ENCODE results near the gene FGF12. TPM values are rescaled to one million over a fixed set of nuclear protein-coding genes. Genes with fewer than 3 reads are reported as not detected.

Gene FGF12
- total and polyA plus RNA-seq, 2 donors (not counting 1 experiment from before 2014, with no cell fraction given): 0.03 TPM; not detected in 1

GRCh38 chr3:192106543-192106942, 620.8 kb downstream of the FGF12 start:
- Mint-ChIP-seq H3K27ac (no peak overlapping the region), H3K27me3 (no peaks in the 10 kb centered on the region), H3K4me1 (no peaks in the 10 kb centered on the region), H3K4me3 (no peak overlapping the region), H3K9me3 (ENCODE audit: insufficient read depth) (no peaks in the 10 kb centered on the region)
- H3K27me3 ChIP-seq (replicated peaks in 1 of 4; ENCODE audit: control extremely low read depth in 1 of 4, control insufficient read depth in 3 of 4, insufficient read depth in 4 of 4, low read length in 3 of 4): no peaks in the 10 kb centered on the region
- H3K79me2 ChIP-seq (ENCODE audit: control insufficient read depth, insufficient read depth, low read length): no peaks in the 10 kb centered on the region
- no peak overlapping the region for H3K4me2 ChIP-seq (replicated peaks; ENCODE audit: low read depth, low read length, poor library complexity, severe bottlenecking)
- H3K9me3 ChIP-seq (ENCODE audit: control extremely low read depth in 1 of 3, control insufficient read depth in 2 of 3, insufficient read depth in 1 of 3, low read length in 2 of 3): no peaks in the 10 kb centered on the region
- intact Hi-C loops (cut with micrococcal nuclease): no loop called here
- no peak overlapping the region for H3K27ac ChIP-seq (ENCODE audit: low read length in 2 of 2)
- POLR2A ChIA-PET: no interaction called here
- H3K9ac ChIP-seq (ENCODE audit: low read length): no peak overlapping the region
- no CpG with 5 or more reads among the region's 4 CpGs for WGBS (ENCODE audit: insufficient coverage)
- DNase-seq: no peak
- H3K4me3 ChIP-seq (ENCODE audit: control extremely low read depth in 1 of 5, extremely low read depth in 1 of 5, insufficient read depth in 1 of 5, low read depth in 2 of 5, low read length in 4 of 5): no peak overlapping the region
- no peaks in the 10 kb centered on the region for H3K4me1 ChIP-seq (ENCODE audit: control insufficient read depth in 2 of 2, insufficient read depth in 2 of 2, low read length in 2 of 2)
- no peaks in the 10 kb centered on the region for H4K20me1 ChIP-seq (ENCODE audit: control insufficient read depth, insufficient read depth, low read length, poor library complexity, severe bottlenecking)
- ATAC-seq (ENCODE audit: low read depth): no peak
- no peak overlapping the region for H2AFZ ChIP-seq (ENCODE audit: insufficient read depth, low read depth, low read length, poor library complexity, severe bottlenecking)
- H3K36me3 ChIP-seq (replicated peaks in 1 of 2; ENCODE audit: control extremely low read depth in 1 of 2, control insufficient read depth in 1 of 2, extremely low read depth in 1 of 2, insufficient read depth in 2 of 2, low read length in 1 of 2): no peaks in the 10 kb centered on the region
- TF ChIP-seq EZH2 (IDR thresholded peaks at IDR 0.05; ENCODE audit: borderline replicate concordance, insufficient read depth, low read depth, low read length, poor library complexity, severe bottlenecking): no peak
- TF ChIP-seq CTCF (IDR thresholded peaks at IDR 0.05): no peak
- CTCF ChIA-PET: no interaction called here

- CTCF ChIA-PET: no interaction called here
- Histone ChIP-seq H3K4me1 (ENCODE audit: control insufficient read depth in 2 of 2, insufficient read depth in 2 of 2, low read length in 2 of 2) (no peaks in the 10 kb centered on the region), H3K4me2 (replicated peaks; ENCODE audit: low read depth, low read length, poor library complexity, severe bottlenecking) (no peak overlapping the region), H4K20me1 (ENCODE audit: control insufficient read depth, insufficient read depth, low read length, poor library complexity, severe bottlenecking) (no peaks in the 10 kb centered on the region), H2AFZ (ENCODE audit: insufficient read depth, low read depth, low read length, poor library complexity, severe bottlenecking) (no peak overlapping the region), H3K27me3 (replicated peaks in 1 of 4; ENCODE audit: control extremely low read depth in 1 of 4, control insufficient read depth in 3 of 4, insufficient read depth in 4 of 4, low read length in 3 of 4) (no peaks in the 10 kb centered on the region), H3K9me3 (ENCODE audit: control extremely low read depth in 1 of 3, control insufficient read depth in 2 of 3, insufficient read depth in 1 of 3, low read length in 2 of 3) (no peaks in the 10 kb centered on the region), H3K4me3 (ENCODE audit: control extremely low read depth in 1 of 5, extremely low read depth in 1 of 5, insufficient read depth in 1 of 5, low read depth in 2 of 5, low read length in 4 of 5) (no peak overlapping the region), H3K27ac (ENCODE audit: low read length in 2 of 2) (no peak overlapping the region), H3K79me2 (ENCODE audit: control insufficient read depth, insufficient read depth, low read length) (no peaks in the 10 kb centered on the region), H3K9ac (ENCODE audit: low read length) (no peak overlapping the region), H3K36me3 (replicated peaks in 1 of 2; ENCODE audit: control extremely low read depth in 1 of 2, control insufficient read depth in 1 of 2, extremely low read depth in 1 of 2, insufficient read depth in 2 of 2, low read length in 1 of 2) (no peaks in the 10 kb centered on the region)
- ATAC-seq (ENCODE audit: low read depth) (no peak), DNase-seq (no peak)
- TF ChIP-seq CTCF (IDR thresholded peaks at IDR 0.05): no peak
- TF ChIP-seq EZH2 (IDR thresholded peaks at IDR 0.05; ENCODE audit: borderline replicate concordance, insufficient read depth, low read depth, low read length, poor library complexity, severe bottlenecking): no peak
- H3K4me1 Mint-ChIP-seq: peaks cover 10% of the 10 kb centered on the region
- H3K4me3 Mint-ChIP-seq: no peak overlapping the region
- POLR2A ChIA-PET: no interaction called here
- intact Hi-C loops (cut with micrococcal nuclease): no loop called here
- no CpG with 5 or more reads among the region's 1 CpG for WGBS (ENCODE audit: insufficient coverage)
- H3K27me3 Mint-ChIP-seq: no peaks in the 10 kb centered on the region
- H3K27ac Mint-ChIP-seq: no peak overlapping the region
- H3K9me3 Mint-ChIP-seq (ENCODE audit: insufficient read depth): no peaks in the 10 kb centered on the region
These were observed 634.8 kb downstream of the FGF12 start for GRCh38 chr3:192092388-192093005.
